K562 (cell line): ENCODE data around the gene CALHM3. TPM values are rescaled to one million over a fixed set of nuclear protein-coding genes. Genes with fewer than 3 reads are reported as not detected.

Experiments
- ATAC-seq: fragments of 200-7000 bp; cut with Tn5 transposase; 3 replicates; pipeline ENCODE4 v1.9.1; 2020; ENCODE audit warnings: moderate library complexity
- BruUV-seq: library from RNA; stranded (reverse); fragments of 400-500 nt; replicated peaks from 2 replicates; lab custom pipeline; 2021; lab: Mats Ljungman, UMichigan
- CTCF ChIA-PET: fragments of 300-600 bp; formaldehyde crosslinking; extraction: SDS; loops from one replicate; lab custom pipeline; 2021; ENCODE audit warnings: low intra/inter-chr PET ratio; lab: Yijun Ruan, JAX
- POLR2A ChIA-PET: fragments of 300-600, 350-650 bp; sonication (Branson Sonifier 250); formaldehyde crosslinking; extraction: SDS; loops from one replicate; lab custom pipeline; 2021; ENCODE audit warnings: antibody characterized with exemption, inconsistent platforms; lab: Yijun Ruan, JAX
- DNase-seq, 4 experiments: peaks; one replicate each; pipeline versions ENCODE4 v3.0.0 to v3.0.0-alpha.2; 2011 to 2018; ENCODE audit warnings: low spot score in 3 of 4, mixed read lengths in 3 of 4; ENCODE audit errors: extremely low read depth in 1 of 4
- FAIRE-seq: peaks from 2 replicates; lab custom pipeline; 2011; peaks lifted over from hg19 to GRCh38; lab: Jason Lieb, UNC
- H2AFZ ChIP-seq: 2 replicates; pipeline ENCODE4 v1.6.0; 2011; ENCODE audit warnings: low read depth, low read length, control low read depth, inconsistent platforms
- H3K27ac ChIP-seq: fragments of 200-600 bp; 3 replicates; pipeline ENCODE4 v1.8.0; 2011; ENCODE audit warnings: low read depth, mild to moderate bottlenecking, control low read depth, inconsistent platforms, low read length, moderate library complexity, mixed read lengths; ENCODE audit errors: extremely low read depth
- H3K27me3 ChIP-seq, 2 experiments: fragments of 300-600 bp in 1 of 2; 2 replicates in 1 of 2; 3 replicates in 1 of 2; pipeline versions ENCODE4 v1.6.0 to v1.8.0; 2011; ENCODE audit warnings: inconsistent platforms in 2 of 2, low read length in 2 of 2, mild to moderate bottlenecking in 1 of 2, mixed read lengths in 1 of 2, moderate library complexity in 1 of 2; ENCODE audit not compliant: control insufficient read depth in 2 of 2, insufficient read depth in 2 of 2
- H3K36me3 ChIP-seq: fragments of 300-600 bp; 3 replicates; pipeline ENCODE4 v1.8.0; 2011; ENCODE audit warnings: mild to moderate bottlenecking, low read length, inconsistent platforms; ENCODE audit not compliant: control insufficient read depth, insufficient read depth
- H3K4me1 ChIP-seq, 2 experiments: fragments of 200-600 bp in 1 of 2; replicated peaks in 1 of 2; 2 replicates in 1 of 2; 3 replicates in 1 of 2; pipeline versions ENCODE4 v1.5.1 to v1.8.0; 2011; ENCODE audit warnings: inconsistent platforms in 2 of 2, low read length in 2 of 2, mild to moderate bottlenecking in 1 of 2, mixed read lengths in 1 of 2, moderate library complexity in 1 of 2; ENCODE audit not compliant: control insufficient read depth in 2 of 2, insufficient read depth in 2 of 2
- H3K4me2 ChIP-seq: 2 replicates; pipeline ENCODE4 v1.6.1; 2011; ENCODE audit warnings: low read length, control low read depth, inconsistent platforms, mixed read lengths; ENCODE audit not compliant: insufficient read depth
- H3K4me3 ChIP-seq: fragments of 200-600 bp; sonication (generic), shearing (Covaris generic); 2 replicates; pipeline ENCODE4 v1.5.1; 2016; ENCODE audit warnings: control low read depth, inconsistent platforms
- H3K79me2 ChIP-seq: fragments of 200-600 bp; 3 replicates; pipeline ENCODE4 v1.8.0; 2011; ENCODE audit warnings: low read length, inconsistent platforms; ENCODE audit not compliant: control insufficient read depth, insufficient read depth
- H3K9ac ChIP-seq, 2 experiments: 2 replicates each; pipeline versions ENCODE4 v1.6.0 to v1.6.1; 2011; ENCODE audit warnings: low read depth in 2 of 2, low read length in 2 of 2, control low read depth in 1 of 2, inconsistent platforms in 1 of 2, mild to moderate bottlenecking in 1 of 2, mixed read lengths in 1 of 2; ENCODE audit not compliant: insufficient read depth in 1 of 2
- H3K9me1 ChIP-seq: one replicate; pipeline ENCODE4 v1.6.0; 2011; ENCODE audit warnings: inconsistent platforms, mild to moderate bottlenecking, low read length, moderate library complexity; ENCODE audit not compliant: control insufficient read depth, insufficient read depth
- H3K9me3 ChIP-seq: replicated peaks from 2 replicates; pipeline ENCODE4 v1.5.1; 2011; ENCODE audit warnings: low read depth, low read length, inconsistent platforms; ENCODE audit not compliant: control insufficient read depth, insufficient read depth
- H4K20me1 ChIP-seq: replicated peaks from 2 replicates; pipeline ENCODE4 v1.6.1; 2011; ENCODE audit warnings: low read length, inconsistent platforms, mixed read lengths; ENCODE audit not compliant: control insufficient read depth, insufficient read depth
- ZBTB2 ChIP-seq: fragments of 450-650 bp; IDR thresholded peaks from 2 replicates; pipeline ENCODE4 v1.6.1; 2016; ENCODE audit warnings: antibody characterized with exemption
- ZFP36 ChIP-seq: fragments of 150-350 bp; IDR thresholded peaks from 2 replicates; pipeline ENCODE4 v1.6.1; 2018; ENCODE audit warnings: low read length, low read depth; ENCODE audit not compliant: partially characterized antibody
- ZNF75A ChIP-seq: fragments of 450-650 bp; formaldehyde crosslinking; IDR thresholded peaks from 2 replicates; pipeline ENCODE4 v1.4.0; 2020; ENCODE audit warnings: mild to moderate bottlenecking
- WGBS: fragments of 100-300 bp; shearing (Covaris generic); methylation state at CpG from one replicate; pipeline ENCODE4 v1.1.6; 2016; ENCODE audit warnings: low coverage, mixed read lengths; ENCODE audit not compliant: insufficient coverage; ENCODE audit errors: missing lambda C conversion rate; 5-methylcytosine and 5-hydroxymethylcytosine counted together
- in situ Hi-C: fragments of 300-500 bp; cut with MboI; formaldehyde crosslinking; loops from 4 replicates; pipeline ENCODE4 v1.15.0; 2018; ENCODE audit warnings: inconsistent platforms, mixed read lengths
- intact Hi-C: fragments of 100-400 bp; cut with micrococcal nuclease; formaldehyde crosslinking; loops from 2 replicates; pipeline ENCODE4 v1.14.2; 2022
- polyA plus RNA-seq, 8 experiments: library from polyadenylated mRNA; depleted of rRNA in 4 of 8; stranded (reverse) in 5 of 8; unstranded in 3 of 8; fragments of >200 nt; fragmentation: Nextera tagmentation in 2 of 8; fragmentation: Illumina TruSeq in 1 of 8; extraction: Ambion mirVana in 2 of 8; extraction: Trizol in 1 of 8; gene quantifications; 2 replicates each; pipeline versions ENCODE4 v1.2.1 to v1.2.3, GENCODE V29; 2011 to 2014; ENCODE audit warnings: inconsistent platforms in 1 of 8, missing spikeins in 1 of 8
- total RNA-seq, 7 experiments: library from RNA; depleted of rRNA in 6 of 7; stranded (reverse); fragments of >200 nt in 6 of 7; fragmentation: Illumina TruSeq in 2 of 7; extraction: Trizol in 2 of 7; gene quantifications; 2 replicates each; pipeline versions ENCODE4 v1.2.1 to v1.2.3, GENCODE V29; 2011 to 2021; ENCODE audit warnings: low replicate concordance in 1 of 7

Gene CALHM3
- total and polyA plus RNA-seq, 9 of the 15 experiments (the other 6 are each of a cell fraction or from before 2014, with no cell fraction given), result not detected

- DNase-seq (no peak), ATAC-seq (no peak), FAIRE-seq (no peak)
- 4% methylated on average over 2 of the region's 5 CpGs for WGBS
- no peaks in the 10 kb centered on the region for H3K79me2 ChIP-seq
- H3K9me3 ChIP-seq, result no peaks in the 10 kb centered on the region
- H3K36me3 ChIP-seq, result no peaks in the 10 kb centered on the region
- ChIA-PET POLR2A (interaction anchor here (0.6 to 1.2 kb wide), 2 partner anchors 57 to 134 kb away, joined by 3 read pairs; no protein-coding TSS in a partner anchor), CTCF (no interaction called here)
- H3K4me3 ChIP-seq, result no peak overlapping the region
- in situ Hi-C loops, result no loop called here
- peaks cover 0 to 14% of the 10 kb centered on the region in 2 experiments; a peak in 2 of 5 replicates for H3K4me1 ChIP-seq
- peaks cover 13 to 47% of the 10 kb centered on the region in 2 experiments; a peak in 4 of 5 replicates for H3K27me3 ChIP-seq
- no peak overlapping the region for H3K4me2 ChIP-seq
- H3K9me1 ChIP-seq, result no peaks in the 10 kb centered on the region
- BruUV-seq, result no TSS peak
- no peaks in the 10 kb centered on the region; the same call in 1 of the 2 replicates for H4K20me1 ChIP-seq
- H3K9ac ChIP-seq, result no peak overlapping the region
- no peak overlapping the region for H2AFZ ChIP-seq
- H3K27ac ChIP-seq, result no peak overlapping the region
- intact Hi-C loops, result no loop called here
- peak; percentile 59 for TF ChIP-seq ZFP36
- no peak for TF ChIP-seq ZNF75A (CRISPR knock-in tag)
- no peak for TF ChIP-seq ZBTB2
Observed at GRCh38 chr10:103492655-103493261, 13.7 kb upstream of the CALHM3 start.
